ENCODE measurements around the gene ADARB1. TPM values are rescaled to one million over a fixed set of nuclear protein-coding genes. Genes with fewer than 3 reads are reported as not detected.

The ADARB1 gene
- total RNA-seq, 1 donor from 2014 or later = 14.5 TPM

GRCh38 chr21:45256021-45256911 is 181.9 kb downstream of the ADARB1 start:
- no peak for DNase-seq (ENCODE audit: low spot score)
- H3K4me1 Mint-ChIP-seq (ENCODE audit: unreplicated experiment) = no peaks in the 10 kb centered on the region
- H3K27me3 Mint-ChIP-seq (ENCODE audit: unreplicated experiment) = no peaks in the 10 kb centered on the region
- no peaks in the 10 kb centered on the region for H3K9me3 Mint-ChIP-seq (ENCODE audit: unreplicated experiment)
- H3K36me3 Mint-ChIP-seq (ENCODE audit: low read depth, unreplicated experiment) = no peaks in the 10 kb centered on the region
- TF ChIP-seq CTCF (IDR thresholded peaks at IDR 0.05; ENCODE audit: unreplicated experiment) = no peak
- H3K4me3 Mint-ChIP-seq (ENCODE audit: unreplicated experiment) = no peak overlapping the region
- no peak overlapping the region for H3K27ac Mint-ChIP-seq (ENCODE audit: unreplicated experiment)

- Mint-ChIP-seq H3K27ac (ENCODE audit: unreplicated experiment) (no peak overlapping the region), H3K4me1 (ENCODE audit: unreplicated experiment) (no peaks in the 10 kb centered on the region), H3K27me3 (ENCODE audit: unreplicated experiment) (no peaks in the 10 kb centered on the region), H3K9me3 (ENCODE audit: unreplicated experiment) (no peaks in the 10 kb centered on the region), H3K36me3 (ENCODE audit: low read depth, unreplicated experiment) (no peaks in the 10 kb centered on the region), H3K4me3 (ENCODE audit: unreplicated experiment) (no peak overlapping the region)
- TF ChIP-seq CTCF (IDR thresholded peaks at IDR 0.05; ENCODE audit: unreplicated experiment) = no peak
- no peak for DNase-seq (ENCODE audit: low spot score)
These were observed 182.7 kb downstream of the ADARB1 start for GRCh38 chr21:45256912-45257672.

DNA sequence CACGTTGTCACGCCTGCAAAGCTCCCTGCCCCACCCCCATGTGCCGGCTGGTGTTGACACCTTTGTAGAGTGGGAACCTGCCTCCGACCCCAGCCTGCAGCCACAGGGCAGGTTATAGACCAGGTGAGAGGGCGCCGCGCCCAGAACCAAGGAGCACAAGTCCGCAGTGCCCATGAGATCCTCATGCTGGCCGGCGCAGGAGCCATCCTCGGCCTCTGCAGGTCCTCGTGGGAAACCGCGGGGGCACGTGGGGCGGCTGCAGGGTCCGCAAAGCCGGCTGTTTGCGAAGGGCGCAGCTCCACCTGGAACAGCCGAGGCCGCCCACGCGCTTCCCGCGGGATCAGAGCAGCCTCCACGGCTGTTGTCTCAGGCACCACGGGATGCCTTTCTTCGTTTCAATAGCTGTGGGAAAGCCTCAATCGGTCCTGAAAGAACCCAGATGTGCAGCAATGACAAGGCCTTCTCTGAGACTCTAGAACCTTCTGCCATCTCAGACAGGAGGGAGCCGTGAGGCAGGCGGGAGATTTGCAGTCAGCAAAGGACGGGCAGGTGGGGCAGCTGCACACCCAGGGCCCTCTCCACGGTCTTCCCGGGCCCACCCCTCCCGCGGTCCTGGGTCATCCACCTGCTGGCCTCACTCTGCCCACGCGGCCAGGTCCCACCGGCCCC is 183.4 kb downstream of the ADARB1 start:
- Mint-ChIP-seq H3K9me3 (ENCODE audit: unreplicated experiment) (no peaks in the 10 kb centered on the region), H3K4me1 (ENCODE audit: unreplicated experiment) (no peaks in the 10 kb centered on the region), H3K27me3 (ENCODE audit: unreplicated experiment) (no peaks in the 10 kb centered on the region), H3K27ac (ENCODE audit: unreplicated experiment) (no peak overlapping the region), H3K4me3 (ENCODE audit: unreplicated experiment) (no peak overlapping the region), H3K36me3 (ENCODE audit: low read depth, unreplicated experiment) (no peaks in the 10 kb centered on the region)
- DNase-seq (ENCODE audit: low spot score) = no peak
- no peak for TF ChIP-seq CTCF (IDR thresholded peaks at IDR 0.05; ENCODE audit: unreplicated experiment)

DNA sequence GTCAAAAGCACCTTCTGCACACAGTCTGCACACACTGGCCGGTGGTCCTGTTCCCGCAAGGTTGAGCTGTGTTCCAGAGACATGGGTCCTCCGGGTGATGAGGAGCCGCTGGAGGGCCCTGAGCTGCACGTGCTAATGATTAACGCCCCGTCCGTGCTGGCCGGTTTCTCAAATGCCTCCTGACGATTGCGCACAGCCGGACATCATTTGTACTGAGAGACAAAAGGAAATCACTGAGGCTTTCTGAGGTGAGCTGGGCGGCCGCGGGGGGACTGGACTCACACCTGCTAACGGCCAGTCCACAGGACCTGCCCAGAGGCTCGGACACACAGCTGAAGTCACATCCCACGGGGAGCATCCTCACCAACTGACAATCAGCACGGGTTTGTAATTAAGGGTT is 184.1 kb downstream of the ADARB1 start:
- Mint-ChIP-seq H3K27me3 (ENCODE audit: unreplicated experiment) (peaks cover 4% of the 10 kb centered on the region), H3K9me3 (ENCODE audit: unreplicated experiment) (no peaks in the 10 kb centered on the region), H3K36me3 (ENCODE audit: low read depth, unreplicated experiment) (peaks cover 4% of the 10 kb centered on the region), H3K4me1 (ENCODE audit: unreplicated experiment) (no peaks in the 10 kb centered on the region), H3K27ac (ENCODE audit: unreplicated experiment) (no peak overlapping the region), H3K4me3 (ENCODE audit: unreplicated experiment) (no peak overlapping the region)
- DNase-seq (ENCODE audit: low spot score) = no peak
- no peak for TF ChIP-seq CTCF (IDR thresholded peaks at IDR 0.05; ENCODE audit: unreplicated experiment)

Measured in endothelial cell (in vitro differentiated cells).